ENCODE results near the gene LBX1.

The LBX1 gene, protein sequence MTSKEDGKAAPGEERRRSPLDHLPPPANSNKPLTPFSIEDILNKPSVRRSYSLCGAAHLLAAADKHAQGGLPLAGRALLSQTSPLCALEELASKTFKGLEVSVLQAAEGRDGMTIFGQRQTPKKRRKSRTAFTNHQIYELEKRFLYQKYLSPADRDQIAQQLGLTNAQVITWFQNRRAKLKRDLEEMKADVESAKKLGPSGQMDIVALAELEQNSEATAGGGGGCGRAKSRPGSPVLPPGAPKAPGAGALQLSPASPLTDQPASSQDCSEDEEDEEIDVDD

DNA sequence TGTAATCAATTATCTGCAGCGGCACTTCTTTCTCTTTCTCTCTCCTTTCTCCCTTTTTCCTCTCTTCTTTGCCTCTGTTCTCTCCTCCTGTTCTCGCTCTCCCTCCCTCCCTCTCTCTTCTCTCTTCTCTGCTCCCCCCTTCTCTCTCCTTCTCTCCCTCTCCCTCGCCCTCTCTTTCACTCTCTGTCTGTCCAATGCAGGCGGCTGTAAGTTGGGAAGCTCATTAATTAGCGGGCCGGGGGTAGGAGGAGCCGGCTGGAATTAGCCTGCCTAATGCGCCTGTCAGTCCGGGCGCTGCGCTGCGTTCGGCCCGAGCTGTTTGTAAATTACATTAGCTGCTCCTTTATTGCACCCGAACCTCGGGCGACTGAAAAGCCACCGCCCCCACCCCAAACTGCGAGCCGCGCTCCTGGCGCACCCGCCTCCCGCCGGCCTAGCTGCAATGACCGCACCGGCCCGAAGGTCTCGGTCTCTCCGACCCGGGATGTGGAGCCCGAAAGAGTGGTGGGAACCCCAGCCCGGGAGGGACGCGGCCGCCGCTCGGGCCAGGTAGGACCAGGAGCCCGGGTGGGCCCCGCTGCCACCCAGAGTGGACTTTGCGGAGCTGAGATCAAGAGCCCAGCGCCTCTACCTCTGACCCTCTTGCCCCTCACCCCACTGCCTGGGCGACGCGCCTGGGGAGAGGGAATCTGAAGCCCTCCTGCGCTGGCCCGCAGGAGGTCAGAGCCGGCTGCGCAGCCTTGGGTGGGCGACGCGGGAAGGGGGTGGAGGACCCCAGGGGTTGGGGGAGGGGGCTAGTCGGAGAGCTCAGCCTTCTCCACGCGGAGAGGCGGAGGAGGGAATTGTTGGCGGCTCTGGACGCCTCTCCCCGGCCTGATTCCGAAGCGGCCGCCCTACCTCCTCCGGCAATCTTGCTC lies at the start of gene LBX1:
Gene LBX1 (minus strand): TSS at position 198 of the 917 bp plus-strand sequence. CDS start 648 bp downstream, outside the sequence.
- no peaks in the 10 kb centered on the region for H3K36me3 Mint-ChIP-seq
- peak within 1 kb of the TSS; percentile 62 for H3K27ac Mint-ChIP-seq
- H3K4me3 Mint-ChIP-seq = peak within 1 kb of the TSS; percentile 62
- peaks cover 35% of the 10 kb centered on the region for H3K4me1 Mint-ChIP-seq
- no peaks in the 10 kb centered on the region for H3K9me3 Mint-ChIP-seq
- H3K27me3 Mint-ChIP-seq = peaks cover 65% of the 10 kb centered on the region

DNA sequence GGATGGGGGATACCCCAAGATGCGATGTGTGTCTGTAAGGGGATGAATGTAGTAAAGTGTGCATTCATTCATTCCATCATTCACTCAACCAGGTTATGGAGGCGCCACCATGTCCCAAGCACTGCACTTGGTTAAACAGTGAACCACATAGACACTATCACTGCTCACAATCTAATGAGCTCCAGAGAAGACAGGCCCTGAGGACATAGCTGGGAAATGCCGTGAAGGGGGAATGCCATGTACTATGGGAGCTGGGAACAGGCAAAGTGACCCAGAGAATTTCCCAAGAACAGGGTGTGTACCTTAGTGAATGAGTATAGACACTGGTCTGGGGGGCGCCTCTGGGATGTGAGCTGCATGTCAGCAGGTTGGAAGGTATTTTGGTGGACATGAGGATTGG lies 44.5 kb upstream of the LBX1 start:
- Mint-ChIP-seq H3K27me3 (peaks cover 19% of the 10 kb centered on the region), H3K4me1 (peaks cover 4% of the 10 kb centered on the region), H3K27ac (no peak overlapping the region), H3K4me3 (no peak overlapping the region), H3K9me3 (no peaks in the 10 kb centered on the region), H3K36me3 (no peaks in the 10 kb centered on the region)

DNA sequence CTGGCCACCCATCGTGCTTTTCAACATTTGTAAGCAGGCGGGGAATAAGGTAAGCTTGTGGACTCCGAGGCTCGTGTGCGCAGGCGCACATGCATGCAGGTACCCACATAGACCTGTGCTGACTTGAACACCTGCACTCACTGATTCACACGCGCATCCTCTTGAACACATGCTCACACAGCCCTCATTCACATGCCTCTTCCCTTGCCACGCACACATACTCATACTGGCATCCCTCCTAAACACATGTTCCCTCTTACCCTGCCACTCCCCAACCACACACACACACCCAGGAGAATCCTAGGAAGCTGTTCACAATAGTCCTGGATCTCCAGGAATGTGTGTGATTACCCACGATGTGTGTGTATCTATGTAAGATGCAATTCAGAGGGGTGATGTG lies 44.1 kb upstream of the LBX1 start:
- Mint-ChIP-seq H3K36me3 (no peaks in the 10 kb centered on the region), H3K27ac (no peak overlapping the region), H3K4me1 (peaks cover 4% of the 10 kb centered on the region), H3K9me3 (no peaks in the 10 kb centered on the region), H3K27me3 (peaks cover 19% of the 10 kb centered on the region), H3K4me3 (no peak overlapping the region)

DNA sequence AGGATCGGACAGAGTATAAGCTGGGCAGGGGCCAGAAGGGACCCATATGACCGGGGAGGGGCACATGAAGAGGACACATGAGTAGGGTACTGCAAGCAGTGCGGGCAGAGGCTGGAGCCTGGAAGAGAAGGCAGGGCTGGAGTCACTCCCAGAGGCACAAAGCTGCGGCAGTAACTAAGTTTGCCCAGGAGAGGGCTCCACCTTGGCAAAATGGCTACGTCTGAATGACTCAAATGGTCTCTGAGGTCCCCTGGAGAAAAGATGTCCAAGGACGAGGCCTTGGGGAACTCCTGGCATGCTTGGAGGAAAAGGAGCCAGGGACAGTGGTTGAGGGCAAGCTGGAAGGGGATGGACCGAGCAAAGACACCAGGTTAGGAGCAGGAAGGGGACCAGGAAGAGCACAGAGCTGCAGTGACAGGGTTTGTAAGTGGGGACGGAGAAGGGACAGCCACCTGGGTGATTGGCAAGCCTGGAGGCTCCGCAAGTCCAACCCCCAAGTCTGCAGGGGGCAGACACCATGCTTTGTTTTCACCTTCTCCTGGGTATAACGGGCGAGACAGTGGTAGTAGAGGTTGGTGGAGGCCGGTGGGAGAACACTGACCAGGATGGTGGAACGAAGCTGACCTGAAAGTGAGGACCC lies 43.1 kb upstream of the LBX1 start:
- Mint-ChIP-seq H3K27ac (no peak overlapping the region), H3K36me3 (no peaks in the 10 kb centered on the region), H3K4me1 (peaks cover 4% of the 10 kb centered on the region), H3K4me3 (no peak overlapping the region), H3K27me3 (peaks cover 19% of the 10 kb centered on the region), H3K9me3 (no peaks in the 10 kb centered on the region)

DNA sequence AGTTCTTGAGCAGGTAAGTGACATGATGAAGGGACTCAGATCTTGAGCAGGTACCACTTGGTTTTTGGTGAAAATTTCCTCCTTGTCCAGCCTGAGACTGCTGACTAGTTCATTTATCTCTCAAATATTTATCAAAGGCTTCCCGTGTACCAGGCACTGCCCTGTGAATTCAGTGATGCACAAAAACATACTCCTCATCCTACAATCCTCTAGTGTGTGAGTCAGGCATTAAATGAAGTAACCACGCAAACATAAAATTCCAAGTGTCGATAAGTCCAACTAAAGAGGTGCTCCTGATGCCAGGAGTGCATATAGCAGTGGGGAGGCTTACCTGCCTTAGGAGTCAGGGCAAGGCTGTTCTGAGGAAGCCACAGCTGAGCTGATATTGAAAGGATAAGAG lies 41.5 kb upstream of the LBX1 start:
- Mint-ChIP-seq H3K27me3 (peaks cover 20% of the 10 kb centered on the region), H3K4me1 (peaks cover 4% of the 10 kb centered on the region), H3K4me3 (no peak overlapping the region), H3K9me3 (no peaks in the 10 kb centered on the region), H3K36me3 (no peaks in the 10 kb centered on the region), H3K27ac (no peak overlapping the region)

DNA sequence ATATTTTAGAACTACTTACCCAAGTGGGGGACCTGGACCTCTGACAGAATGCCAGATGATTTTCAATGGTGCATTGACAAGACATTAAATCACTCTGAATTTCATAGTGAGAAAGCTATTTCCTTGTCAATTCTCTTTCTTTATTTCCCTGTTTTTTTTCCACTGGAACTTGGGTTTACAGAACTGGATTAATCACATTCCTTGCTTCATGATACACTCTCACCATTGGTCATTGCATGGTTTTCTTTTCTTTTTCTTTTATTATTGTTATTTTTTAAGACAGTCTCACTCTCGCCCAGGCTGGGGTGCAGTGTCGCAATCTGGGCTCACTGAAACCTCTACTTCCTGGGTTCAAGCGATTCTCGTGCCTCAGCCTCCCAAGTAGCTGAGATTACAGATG lies 38.5 kb upstream of the LBX1 start:
- H3K9me3 Mint-ChIP-seq = no peaks in the 10 kb centered on the region
- H3K4me1 Mint-ChIP-seq = peaks cover 4% of the 10 kb centered on the region
- peaks cover 22% of the 10 kb centered on the region for H3K27me3 Mint-ChIP-seq
- no peak overlapping the region for H3K4me3 Mint-ChIP-seq
- no peaks in the 10 kb centered on the region for H3K36me3 Mint-ChIP-seq
- no peak overlapping the region for H3K27ac Mint-ChIP-seq

DNA sequence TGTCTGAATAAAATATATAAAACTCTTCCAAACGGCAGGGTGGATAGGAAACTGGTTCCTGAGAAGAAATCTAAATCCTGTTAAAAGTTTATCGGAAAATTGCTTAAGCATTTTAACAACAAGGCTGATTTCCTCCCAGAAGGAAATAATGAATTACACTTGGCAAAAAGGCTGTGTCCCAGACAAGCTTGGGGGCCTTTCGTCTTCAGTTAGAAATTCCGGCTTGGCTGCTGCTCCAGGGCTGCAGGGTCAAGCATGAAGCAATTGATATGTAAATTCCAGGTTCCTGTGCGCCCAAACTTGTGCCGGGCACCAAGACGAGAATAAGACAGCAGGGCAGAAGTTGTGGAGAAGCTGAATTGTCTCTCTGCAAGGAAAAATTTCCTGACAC lies 38.0 kb upstream of the LBX1 start:
- H3K27ac Mint-ChIP-seq = no peak overlapping the region
- H3K9me3 Mint-ChIP-seq = no peaks in the 10 kb centered on the region
- H3K36me3 Mint-ChIP-seq = no peaks in the 10 kb centered on the region
- peaks cover 21% of the 10 kb centered on the region for H3K27me3 Mint-ChIP-seq
- H3K4me1 Mint-ChIP-seq = peaks cover 1% of the 10 kb centered on the region
- no peak overlapping the region for H3K4me3 Mint-ChIP-seq

DNA sequence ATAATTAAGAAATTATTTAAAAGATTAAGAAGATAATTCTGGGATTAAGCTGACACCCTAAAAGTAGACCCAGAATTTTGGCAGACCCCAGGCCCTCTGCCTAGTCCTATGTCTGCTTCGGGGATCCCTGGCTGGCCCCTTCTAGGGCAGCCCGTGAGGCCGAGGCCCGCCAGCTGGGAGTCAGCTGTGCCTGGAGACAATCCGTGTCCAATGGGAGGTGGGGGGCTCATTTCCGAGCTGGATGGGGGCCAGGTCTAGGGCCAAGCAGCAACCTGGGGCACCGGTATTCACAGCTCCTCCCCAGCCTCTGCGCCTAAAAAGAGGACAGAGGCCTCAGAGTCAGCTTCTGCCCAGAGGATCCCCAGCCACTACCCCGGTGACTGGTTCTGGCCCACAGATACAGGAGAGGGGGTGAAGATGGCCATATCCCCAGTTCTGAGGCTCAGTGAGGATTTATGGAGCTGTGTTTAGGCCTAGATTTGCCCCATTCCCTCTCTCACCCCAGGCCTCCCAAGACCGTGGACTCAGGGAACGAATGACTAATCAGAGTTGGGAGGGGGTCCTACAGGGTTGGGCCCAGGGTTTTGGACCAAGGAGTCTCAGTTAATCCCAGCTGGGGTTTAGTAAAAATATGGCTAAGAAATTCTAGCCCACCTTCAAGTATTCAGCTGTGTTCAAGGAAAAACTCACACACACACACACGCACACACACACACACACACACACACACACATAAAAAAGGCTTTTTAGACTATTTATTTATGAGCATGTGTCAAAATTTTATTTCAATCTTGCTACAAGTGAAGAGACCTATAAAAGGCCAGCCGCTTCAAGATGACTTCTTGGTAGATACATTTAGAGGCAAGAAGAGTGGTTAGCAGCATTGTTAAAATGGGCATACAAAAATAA lies 37.4 kb upstream of the LBX1 start:
- H3K4me1 Mint-ChIP-seq = no peaks in the 10 kb centered on the region
- no peak overlapping the region for H3K4me3 Mint-ChIP-seq
- H3K27me3 Mint-ChIP-seq = peaks cover 20% of the 10 kb centered on the region
- no peaks in the 10 kb centered on the region for H3K36me3 Mint-ChIP-seq
- H3K9me3 Mint-ChIP-seq = no peaks in the 10 kb centered on the region
- H3K27ac Mint-ChIP-seq = no peak overlapping the region

DNA sequence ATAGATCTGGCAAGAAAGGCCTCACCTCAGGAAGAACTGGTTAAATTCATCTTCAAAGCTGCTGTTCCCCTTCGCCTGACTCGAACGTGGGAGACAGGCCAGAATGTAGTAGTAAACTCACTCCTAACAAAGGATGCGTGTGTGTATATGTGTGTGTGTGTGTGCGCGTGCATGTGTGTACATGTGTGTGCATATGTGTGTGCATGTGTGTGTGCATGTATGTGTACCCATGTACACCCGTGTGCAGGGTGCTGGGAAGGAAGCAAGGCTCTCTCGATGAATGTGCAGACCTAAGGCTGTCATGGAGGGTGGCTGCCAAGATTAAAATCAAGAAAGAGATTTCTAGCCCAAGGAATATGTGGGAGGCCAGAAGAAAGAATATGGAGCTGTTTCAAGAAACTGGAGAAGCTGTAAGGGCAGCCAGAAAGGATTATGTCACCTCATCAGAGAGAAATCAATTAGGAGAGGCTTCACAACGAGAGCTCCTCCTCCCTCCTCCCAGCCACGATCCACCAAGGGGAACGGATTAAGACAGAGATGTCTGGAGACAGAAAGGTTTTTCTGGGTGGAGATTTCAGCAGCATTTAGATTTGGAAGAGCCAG lies 34.0 kb upstream of the LBX1 start:
- no peak overlapping the region for H3K4me3 Mint-ChIP-seq
- no peak overlapping the region for H3K27ac Mint-ChIP-seq
- H3K27me3 Mint-ChIP-seq = peaks cover 21% of the 10 kb centered on the region
- H3K36me3 Mint-ChIP-seq = no peaks in the 10 kb centered on the region
- H3K9me3 Mint-ChIP-seq = no peaks in the 10 kb centered on the region
- H3K4me1 Mint-ChIP-seq = no peaks in the 10 kb centered on the region

DNA sequence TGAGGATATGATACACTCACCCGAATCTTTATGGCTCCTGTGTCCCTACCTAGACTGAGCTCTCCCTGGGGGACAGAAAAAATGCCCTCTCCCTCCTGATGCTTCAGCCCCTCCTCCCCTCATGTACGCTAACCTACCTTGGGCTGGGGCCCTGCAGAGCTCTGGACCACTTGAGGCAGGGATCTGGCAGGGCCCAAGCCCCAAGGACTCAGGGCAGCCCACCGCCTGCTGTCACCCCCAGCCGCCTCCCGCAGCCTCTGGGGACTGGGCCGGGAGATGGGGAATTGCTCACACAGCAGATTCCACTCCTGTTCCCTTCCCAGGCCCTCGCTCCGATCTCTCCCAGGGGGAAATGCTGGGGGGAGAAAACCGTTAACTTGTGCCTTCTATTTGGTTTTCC lies 32.9 kb upstream of the LBX1 start:
- H3K27me3 Mint-ChIP-seq = peaks cover 22% of the 10 kb centered on the region
- no peaks in the 10 kb centered on the region for H3K36me3 Mint-ChIP-seq
- no peak overlapping the region for H3K4me3 Mint-ChIP-seq
- no peaks in the 10 kb centered on the region for H3K9me3 Mint-ChIP-seq
- no peak overlapping the region for H3K27ac Mint-ChIP-seq
- H3K4me1 Mint-ChIP-seq = no peaks in the 10 kb centered on the region

DNA sequence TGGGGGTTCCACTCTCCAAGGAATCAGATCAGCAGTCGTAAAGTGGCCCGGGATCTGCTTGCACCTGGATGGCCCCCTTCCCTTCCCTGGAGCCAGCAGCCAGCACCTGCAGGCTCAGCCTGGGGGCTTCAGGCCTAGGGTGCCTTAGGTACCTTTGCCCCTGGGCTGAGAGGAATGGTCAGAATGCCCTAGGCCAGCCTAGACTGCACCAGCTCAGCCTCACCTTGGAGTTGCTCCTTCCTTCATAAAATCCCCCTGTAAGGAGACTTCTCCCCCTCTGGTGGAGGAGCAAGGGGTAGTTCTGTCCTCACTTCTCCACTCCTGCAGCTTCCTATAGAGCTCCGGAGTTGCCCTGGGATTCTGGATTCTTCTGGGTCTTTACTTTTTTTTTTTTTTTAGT lies 32.4 kb upstream of the LBX1 start:
- no peak overlapping the region for H3K27ac Mint-ChIP-seq
- H3K36me3 Mint-ChIP-seq = no peaks in the 10 kb centered on the region
- H3K4me1 Mint-ChIP-seq = no peaks in the 10 kb centered on the region
- H3K9me3 Mint-ChIP-seq = no peaks in the 10 kb centered on the region
- H3K4me3 Mint-ChIP-seq = no peak overlapping the region
- peaks cover 22% of the 10 kb centered on the region for H3K27me3 Mint-ChIP-seq

DNA sequence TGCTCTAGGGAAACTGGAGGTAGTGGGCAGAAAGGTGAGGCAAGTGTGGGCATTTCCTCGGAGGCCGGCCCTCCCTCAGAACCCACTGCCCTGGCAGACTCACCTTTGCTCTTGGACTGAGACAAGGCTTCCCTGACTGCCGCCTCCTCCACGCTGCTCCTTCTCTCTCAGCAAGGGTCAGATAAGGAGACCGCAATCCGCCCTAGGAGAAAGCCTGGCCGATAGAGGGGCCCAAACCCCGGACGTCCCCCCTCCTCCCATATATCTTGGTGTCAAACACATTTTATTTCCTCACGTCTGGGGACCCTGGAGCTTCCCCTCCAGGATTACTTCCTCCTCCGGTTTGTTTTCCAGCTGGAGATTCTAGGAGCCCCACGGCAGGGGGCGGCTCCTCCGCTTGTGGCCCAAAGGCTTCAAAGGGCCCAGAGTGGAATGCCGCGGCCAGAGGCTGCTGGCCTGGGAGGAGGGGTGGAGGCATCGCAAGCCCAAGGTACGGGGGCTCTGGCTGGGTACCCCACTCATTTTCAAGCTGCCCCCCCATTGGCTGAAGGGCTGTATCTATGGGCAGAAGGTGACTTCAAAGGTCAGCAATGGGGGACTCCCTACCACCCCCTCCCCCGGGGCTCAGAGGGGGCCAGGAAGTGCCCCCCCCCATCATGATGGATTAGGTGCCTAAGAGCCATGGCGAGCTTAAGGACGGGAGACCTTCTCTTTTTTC lies 31.7 kb upstream of the LBX1 start:
- Mint-ChIP-seq H3K4me1 (no peaks in the 10 kb centered on the region), H3K27ac (no peak overlapping the region), H3K9me3 (no peaks in the 10 kb centered on the region), H3K4me3 (no peak overlapping the region), H3K27me3 (peaks cover 22% of the 10 kb centered on the region), H3K36me3 (no peaks in the 10 kb centered on the region)

DNA sequence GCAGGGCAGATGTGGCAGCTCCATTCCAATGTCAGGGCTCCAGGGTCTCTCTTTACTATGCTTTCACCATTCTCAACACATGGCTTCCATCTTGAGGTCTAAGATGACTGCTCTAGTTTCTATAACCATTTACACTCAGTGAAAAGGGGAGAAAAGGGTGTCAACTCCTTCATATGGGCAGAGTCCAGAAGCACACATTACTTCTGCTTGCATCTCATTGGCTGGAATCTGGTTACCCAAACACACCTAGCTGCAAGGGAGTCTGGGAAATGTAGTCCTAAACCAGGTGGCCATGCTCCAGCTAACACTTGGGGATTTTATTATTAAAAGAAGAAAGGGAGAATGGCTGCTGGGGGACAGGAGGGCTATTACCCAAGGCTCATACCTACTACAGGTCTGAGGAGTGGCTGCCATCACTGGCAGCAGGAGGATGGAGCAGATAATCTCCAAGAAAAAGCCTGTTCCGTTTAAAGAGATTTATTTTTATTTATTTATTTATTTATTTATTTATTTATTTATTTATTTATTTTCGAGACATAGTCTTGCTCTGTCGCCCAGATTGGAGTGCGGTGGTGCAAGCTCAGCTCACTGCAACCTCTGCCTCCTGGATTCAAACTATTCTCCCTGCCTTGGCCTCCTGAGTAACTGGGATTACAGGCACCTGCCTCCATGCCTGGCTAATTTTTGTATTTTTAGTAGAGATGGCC lies 29.1 kb upstream of the LBX1 start:
- Mint-ChIP-seq H3K4me1 (no peaks in the 10 kb centered on the region), H3K36me3 (no peaks in the 10 kb centered on the region), H3K27ac (no peak overlapping the region), H3K9me3 (no peaks in the 10 kb centered on the region), H3K4me3 (no peak overlapping the region), H3K27me3 (peaks cover 17% of the 10 kb centered on the region)

DNA sequence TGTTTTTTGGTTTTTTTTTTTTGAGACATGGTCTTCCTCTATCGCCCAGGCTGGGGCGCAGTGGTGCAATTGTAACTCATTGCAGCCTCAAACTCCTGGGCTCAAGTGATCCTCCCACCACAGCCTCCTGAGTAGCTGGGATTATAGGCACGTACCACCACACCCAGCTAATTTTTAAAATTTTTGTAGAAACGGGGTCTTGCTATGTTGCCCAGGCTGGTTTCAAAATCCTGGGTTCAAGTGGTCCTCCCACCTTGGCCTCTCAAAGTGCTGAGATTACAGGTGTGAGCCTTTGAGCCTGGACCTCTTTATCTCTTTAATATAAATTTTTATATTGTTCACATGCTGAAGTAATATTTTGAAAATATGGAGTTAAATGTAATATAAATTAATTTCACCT lies 28.2 kb upstream of the LBX1 start:
- Mint-ChIP-seq H3K27ac (no peak overlapping the region), H3K36me3 (no peaks in the 10 kb centered on the region), H3K27me3 (peaks cover 17% of the 10 kb centered on the region), H3K4me3 (no peak overlapping the region), H3K4me1 (no peaks in the 10 kb centered on the region), H3K9me3 (no peaks in the 10 kb centered on the region)
